Stimulated activated CD4-positive, alpha-beta T cell treated with anti-CD3 and anti-CD28 coated beads, Interleukin-4, amount 100 ng/mL, for 48 hours (primary cell): Measurements from ENCODE around the gene PPP1R14C.

ENCODE experiments used
- DNase-seq, 2 donors: peaks; one replicate each; pipeline ENCODE4 v3.0.0-alpha.2; 2020; ENCODE audit warnings: low read depth in 2 of 2

Gene PPP1R14C

GRCh38 chr6:150249261-150249660, 106.4 kb downstream of the PPP1R14C start:
- no peak for DNase-seq

- no peak for DNase-seq
These were observed 108.0 kb downstream of the PPP1R14C start for GRCh38 chr6:150250826-150251225.

- no peak for DNase-seq
These were observed 108.8 kb downstream of the PPP1R14C start for GRCh38 chr6:150251566-150252186.

- no peak for DNase-seq
These were observed 110.0 kb downstream of the PPP1R14C start for GRCh38 chr6:150252714-150253444.

GRCh38 chr6:150253489-150253888, 110.6 kb downstream of the PPP1R14C start:
- DNase-seq: no peak

- no peak for DNase-seq
These were observed 111.9 kb downstream of the PPP1R14C start for GRCh38 chr6:150254770-150255169.

GRCh38 chr6:150255840-150256239, 113.0 kb downstream of the PPP1R14C start:
- DNase-seq: no peak

- DNase-seq: no peak
These were observed 113.9 kb downstream of the PPP1R14C start for GRCh38 chr6:150256618-150257272.

- no peak for DNase-seq
These were observed 115.5 kb downstream of the PPP1R14C start for GRCh38 chr6:150258381-150258780.

GRCh38 chr6:150260931-150261330, 118.1 kb downstream of the PPP1R14C start:
- no peak for DNase-seq

- DNase-seq: no peak
These were observed 119.3 kb downstream of the PPP1R14C start for GRCh38 chr6:150261997-150262697.

- DNase-seq: peak in 1 of 2 donors; percentile 8
These were observed 121.0 kb downstream of the PPP1R14C start for GRCh38 chr6:150263765-150264404.

GRCh38 chr6:150266309-150266708, 123.5 kb downstream of the PPP1R14C start:
- DNase-seq: no peak

GRCh38 chr6:150266963-150267685, 124.3 kb downstream of the PPP1R14C start:
- DNase-seq: no peak

GRCh38 chr6:150267686-150268561, 125.1 kb downstream of the PPP1R14C start:
- DNase-seq: no peak

- no peak for DNase-seq
These were observed 126.4 kb downstream of the PPP1R14C start for GRCh38 chr6:150269130-150269856.

- DNase-seq: no peak
These were observed 127.0 kb downstream of the PPP1R14C start for GRCh38 chr6:150269857-150270223.

GRCh38 chr6:150270330-150271052, 127.6 kb downstream of the PPP1R14C start:
- DNase-seq: no peak

GRCh38 chr6:150271172-150271500, 128.3 kb downstream of the PPP1R14C start:
- DNase-seq: no peak
